SK-N-SH (cell line): ENCODE measurements around the gene IGFL4.

ENCODE experiments used
- CTCF ChIP-seq: fragments of 200-600 bp; sonication (generic); IDR thresholded peaks from 2 replicates; pipeline ENCODE4 v1.6.1; 2017; ENCODE audit warnings: antibody characterized with exemption, mild to moderate bottlenecking, moderate library complexity
- EP300 ChIP-seq, 2 experiments: IDR thresholded peaks; 2 replicates each; pipeline versions ENCODE4 v1.4.0 to v1.6.1; 2012; ENCODE audit warnings: borderline replicate concordance in 1 of 2, low read depth in 1 of 2, low read length in 1 of 2
- FOXJ3 ChIP-seq: sonication (generic); formaldehyde crosslinking; IDR thresholded peaks from 2 replicates; pipeline ENCODE4 v1.5.1; 2020; ENCODE audit warnings: mild to moderate bottlenecking, missing genetic modification reagents
- GATA2 ChIP-seq: sonication (generic); formaldehyde crosslinking; IDR thresholded peaks from 2 replicates; pipeline ENCODE4 v1.5.0; 2020; ENCODE audit warnings: mild to moderate bottlenecking, missing genetic modification reagents
- JUND ChIP-seq: IDR thresholded peaks from 2 replicates; pipeline ENCODE4 v1.4.0; 2012
- MAX ChIP-seq: IDR thresholded peaks from 2 replicates; pipeline ENCODE4 v1.4.0; 2012; ENCODE audit warnings: low read depth
- POLR2AphosphoS5 ChIP-seq: IDR thresholded peaks from 2 replicates; pipeline ENCODE4 v1.6.1; 2012; ENCODE audit warnings: low read depth, low read length
- SIN3A ChIP-seq: IDR thresholded peaks from 2 replicates; pipeline ENCODE4 v1.6.1; 2012; ENCODE audit warnings: low read depth, mild to moderate bottlenecking, low read length, moderate library complexity, borderline replicate concordance
- TAF1 ChIP-seq: IDR thresholded peaks from 2 replicates; pipeline ENCODE4 v1.6.1; 2012; ENCODE audit warnings: low read depth, mild to moderate bottlenecking, low read length, moderate library complexity, borderline replicate concordance
- TEAD4 ChIP-seq: IDR thresholded peaks from 2 replicates; pipeline ENCODE4 v1.4.0; 2012; ENCODE audit warnings: mild to moderate bottlenecking, borderline replicate concordance; ENCODE audit not compliant: insufficient read depth
- YY1 ChIP-seq: IDR thresholded peaks from 2 replicates; pipeline ENCODE4 v1.4.0; 2012; ENCODE audit warnings: low read depth, mild to moderate bottlenecking

- TF ChIP-seq JUND (no peak), CTCF (no peak), EP300 (IDR thresholded peaks at IDR 0.05; ENCODE audit: borderline replicate concordance in 1 of 2, low read depth in 1 of 2, low read length in 1 of 2) (no peak), GATA2 (CRISPR knock-in tag) (no peak), FOXJ3 (CRISPR knock-in tag) (no peak), MAX (no peak), POLR2AphosphoS5 (no peak), SIN3A (no peak), TEAD4 (no peak), TAF1 (no peak), YY1 (no peak)
These were observed 26.3 kb downstream of the IGFL4 start for GRCh38 chr19:46014534-46014933.
